CD4-positive, alpha-beta T cell treated with Interleukin-6 at 100 ng/mL for 8 hours (primary cell): Measurements from ENCODE around the gene C1QTNF1.

ENCODE experiments used
- DNase-seq: peaks from one replicate; pipeline ENCODE4 v3.0.0-alpha.2; 2020; ENCODE audit warnings: mixed read lengths, low spot score

C1QTNF1 gene

GRCh38 chr17:78992542-78993212 is 31.3 kb upstream of the C1QTNF1 start:
- DNase-seq = no peak

GRCh38 chr17:78993241-78993956 is 30.6 kb upstream of the C1QTNF1 start:
- DNase-seq = peak; percentile 23

GRCh38 chr17:78993981-78994671 is 29.8 kb upstream of the C1QTNF1 start:
- DNase-seq = no peak

- no peak for DNase-seq
These were observed 28.8 kb upstream of the C1QTNF1 start for GRCh38 chr17:78995022-78995760.

GRCh38 chr17:78995761-78996451 is 28.1 kb upstream of the C1QTNF1 start:
- DNase-seq = no peak

GRCh38 chr17:78996781-78997201 is 27.2 kb upstream of the C1QTNF1 start:
- DNase-seq = no peak

GRCh38 chr17:78997231-78997741 is 26.7 kb upstream of the C1QTNF1 start:
- DNase-seq = no peak

GRCh38 chr17:78997881-78998280 is 26.1 kb upstream of the C1QTNF1 start:
- no peak for DNase-seq

- no peak for DNase-seq
These were observed 25.5 kb upstream of the C1QTNF1 start for GRCh38 chr17:78998311-78999055.

GRCh38 chr17:78999056-78999768 is 24.8 kb upstream of the C1QTNF1 start:
- no peak for DNase-seq

GRCh38 chr17:78999947-79000395 is 24.0 kb upstream of the C1QTNF1 start:
- no peak for DNase-seq

GRCh38 chr17:79000396-79001189 is 23.4 kb upstream of the C1QTNF1 start:
- no peak for DNase-seq

GRCh38 chr17:79001190-79002020 is 22.6 kb upstream of the C1QTNF1 start:
- no peak for DNase-seq

GRCh38 chr17:79002291-79002690 is 21.7 kb upstream of the C1QTNF1 start:
- no peak for DNase-seq

- no peak for DNase-seq
These were observed 21.0 kb upstream of the C1QTNF1 start for GRCh38 chr17:79002796-79003593.

GRCh38 chr17:79003661-79004411 is 20.1 kb upstream of the C1QTNF1 start:
- DNase-seq = no peak
